HepG2 (cell line): ENCODE data around the gene OSGEPL1. TPM values are rescaled to one million over a fixed set of nuclear protein-coding genes. Genes with fewer than 3 reads are reported as not detected.

Experiments
- CHD4 ChIP-seq: fragments of 200-600 bp; sonication (generic); IDR thresholded peaks from 2 replicates; pipeline ENCODE4 v1.7.0; 2017; ENCODE audit warnings: mild to moderate bottlenecking, low read length, borderline replicate concordance
- GABPA ChIP-seq, 2 experiments: IDR thresholded peaks; 2 replicates each; pipeline ENCODE4 v1.6.1; 2011 to 2016; ENCODE audit warnings: low read depth in 2 of 2, low read length in 1 of 2, missing biosample characterization in 1 of 2, missing genetic modification characterization in 1 of 2
- HDAC1 ChIP-seq: sonication (generic); formaldehyde crosslinking; IDR thresholded peaks from 2 replicates; pipeline ENCODE4 v1.5.1; 2020; ENCODE audit warnings: mild to moderate bottlenecking, missing genetic modification reagents
- IRF2 ChIP-seq: IDR thresholded peaks from 2 replicates; pipeline ENCODE4 v1.6.1; 2018; ENCODE audit warnings: missing genetic modification reagents, missing compliant biosample characterization
- KDM6A ChIP-seq: IDR thresholded peaks from 2 replicates; pipeline ENCODE4 v1.6.1; 2016; ENCODE audit warnings: low read depth
- SMC3 ChIP-seq: IDR thresholded peaks from 2 replicates; pipeline ENCODE4 v1.6.1; 2011; ENCODE audit warnings: low read length, improper control_type of control experiment
- WIZ ChIP-seq: sonication (generic); formaldehyde crosslinking; IDR thresholded peaks from 2 replicates; pipeline ENCODE4 v1.5.1; 2020; ENCODE audit warnings: mild to moderate bottlenecking, missing genetic modification reagents
- ZEB1 ChIP-seq: IDR thresholded peaks from 2 replicates; pipeline ENCODE4 v1.6.1; 2012; ENCODE audit warnings: mild to moderate bottlenecking, low read depth, inconsistent platforms; ENCODE audit not compliant: insufficient replicate concordance
- ZKSCAN1 ChIP-seq: fragments of 150-350 bp; IDR thresholded peaks from 2 replicates; pipeline ENCODE4 v1.6.1; 2014; ENCODE audit warnings: low read length
- ZNF160 ChIP-seq: sonication (generic); formaldehyde crosslinking; IDR thresholded peaks from 2 replicates; pipeline ENCODE4 v1.8.0; 2022; ENCODE audit warnings: mild to moderate bottlenecking, inconsistent platforms, missing genetic modification reagents
- ZNF276 ChIP-seq: sonication (generic); formaldehyde crosslinking; IDR thresholded peaks from 2 replicates; pipeline ENCODE4 v1.4.0; 2020; ENCODE audit warnings: mild to moderate bottlenecking, low read depth, missing genetic modification reagents
- ZNF619 ChIP-seq: sonication (generic); formaldehyde crosslinking; IDR thresholded peaks from 2 replicates; pipeline ENCODE4 v1.4.0; 2020; ENCODE audit warnings: mild to moderate bottlenecking, missing genetic modification reagents
- polyA plus RNA-seq, 8 experiments: library from polyadenylated mRNA; depleted of rRNA in 3 of 8; stranded (reverse) in 7 of 8; unstranded in 1 of 8; fragments of >200 nt; fragmentation: Illumina TruSeq in 4 of 8; extraction: Trizol in 4 of 8; gene quantifications; 2 replicates each; pipeline versions ENCODE4 v1.2.1 to v1.2.3, GENCODE V29; 2011 to 2016; ENCODE audit warnings: low read depth in 4 of 8, missing spikeins in 1 of 8, mixed read lengths in 1 of 8; ENCODE audit not compliant: insufficient read depth in 1 of 8
- total RNA-seq, 5 experiments: library from RNA; depleted of rRNA; stranded (reverse); fragments of >200 nt; fragmentation: Illumina TruSeq; extraction: Trizol; gene quantifications; 2 replicates each; pipeline ENCODE4 v1.2.3, GENCODE V29; 2016; ENCODE audit warnings: low read depth in 1 of 5
- TF ChIP-seq, protein P1 (sequence below): sonication (generic); formaldehyde crosslinking; IDR thresholded peaks from 2 replicates; pipeline ENCODE4 v1.4.0; 2020; ENCODE audit warnings: missing genetic modification reagents
- TF ChIP-seq, protein P2 (sequence below): sonication (generic); formaldehyde crosslinking; IDR thresholded peaks from 2 replicates; pipeline ENCODE4 v1.4.0; 2020; ENCODE audit warnings: missing genetic modification reagents, mild to moderate bottlenecking, borderline replicate concordance
- TF ChIP-seq, protein P3 (sequence below): sonication (generic); formaldehyde crosslinking; IDR thresholded peaks from 2 replicates; pipeline ENCODE4 v1.8.1; 2022; ENCODE audit warnings: low read depth, mild to moderate bottlenecking, missing genetic modification reagents

The OSGEPL1 gene
- total and polyA plus RNA-seq, 2 of the 13 experiments (the other 11 are each of a cell fraction or from before 2014, with no cell fraction given), result 10.2 to 10.8 TPM

GRCh38 chr2:189762551-189763298 is at the start of gene OSGEPL1 (continued):
- TF ChIP-seq ZKSCAN1 (0 out of 2 replicates have a peak, but pooled peaks have one; percentile 20), HDAC1 (CRISPR knock-in tag) (peak; percentile 69; the same call in 1 of the 2 replicates), IRF2 (peak; percentile 85), GABPA (IDR thresholded peaks at IDR 0.05; ENCODE audit: low read depth, low read length) (peak; percentile 91), GABPA (CRISPR knock-in tag; IDR thresholded peaks at IDR 0.05; ENCODE audit: low read depth) (peak; percentile 92), CHD4 (peak; percentile 13; the same call in 1 of the 2 replicates), ZNF160 (peak; percentile 34; the same call in 1 of the 2 replicates), ZNF619 (CRISPR knock-in tag) (peak; percentile 94), ZEB1 (peak; percentile 53), KDM6A (CRISPR knock-in tag) (no peak), ZNF276 (CRISPR knock-in tag) (no peak), SMC3 (no peak), WIZ (peak; percentile 68; the same call in 1 of the 2 replicates)
- TF ChIP-seq, protein P1, sequence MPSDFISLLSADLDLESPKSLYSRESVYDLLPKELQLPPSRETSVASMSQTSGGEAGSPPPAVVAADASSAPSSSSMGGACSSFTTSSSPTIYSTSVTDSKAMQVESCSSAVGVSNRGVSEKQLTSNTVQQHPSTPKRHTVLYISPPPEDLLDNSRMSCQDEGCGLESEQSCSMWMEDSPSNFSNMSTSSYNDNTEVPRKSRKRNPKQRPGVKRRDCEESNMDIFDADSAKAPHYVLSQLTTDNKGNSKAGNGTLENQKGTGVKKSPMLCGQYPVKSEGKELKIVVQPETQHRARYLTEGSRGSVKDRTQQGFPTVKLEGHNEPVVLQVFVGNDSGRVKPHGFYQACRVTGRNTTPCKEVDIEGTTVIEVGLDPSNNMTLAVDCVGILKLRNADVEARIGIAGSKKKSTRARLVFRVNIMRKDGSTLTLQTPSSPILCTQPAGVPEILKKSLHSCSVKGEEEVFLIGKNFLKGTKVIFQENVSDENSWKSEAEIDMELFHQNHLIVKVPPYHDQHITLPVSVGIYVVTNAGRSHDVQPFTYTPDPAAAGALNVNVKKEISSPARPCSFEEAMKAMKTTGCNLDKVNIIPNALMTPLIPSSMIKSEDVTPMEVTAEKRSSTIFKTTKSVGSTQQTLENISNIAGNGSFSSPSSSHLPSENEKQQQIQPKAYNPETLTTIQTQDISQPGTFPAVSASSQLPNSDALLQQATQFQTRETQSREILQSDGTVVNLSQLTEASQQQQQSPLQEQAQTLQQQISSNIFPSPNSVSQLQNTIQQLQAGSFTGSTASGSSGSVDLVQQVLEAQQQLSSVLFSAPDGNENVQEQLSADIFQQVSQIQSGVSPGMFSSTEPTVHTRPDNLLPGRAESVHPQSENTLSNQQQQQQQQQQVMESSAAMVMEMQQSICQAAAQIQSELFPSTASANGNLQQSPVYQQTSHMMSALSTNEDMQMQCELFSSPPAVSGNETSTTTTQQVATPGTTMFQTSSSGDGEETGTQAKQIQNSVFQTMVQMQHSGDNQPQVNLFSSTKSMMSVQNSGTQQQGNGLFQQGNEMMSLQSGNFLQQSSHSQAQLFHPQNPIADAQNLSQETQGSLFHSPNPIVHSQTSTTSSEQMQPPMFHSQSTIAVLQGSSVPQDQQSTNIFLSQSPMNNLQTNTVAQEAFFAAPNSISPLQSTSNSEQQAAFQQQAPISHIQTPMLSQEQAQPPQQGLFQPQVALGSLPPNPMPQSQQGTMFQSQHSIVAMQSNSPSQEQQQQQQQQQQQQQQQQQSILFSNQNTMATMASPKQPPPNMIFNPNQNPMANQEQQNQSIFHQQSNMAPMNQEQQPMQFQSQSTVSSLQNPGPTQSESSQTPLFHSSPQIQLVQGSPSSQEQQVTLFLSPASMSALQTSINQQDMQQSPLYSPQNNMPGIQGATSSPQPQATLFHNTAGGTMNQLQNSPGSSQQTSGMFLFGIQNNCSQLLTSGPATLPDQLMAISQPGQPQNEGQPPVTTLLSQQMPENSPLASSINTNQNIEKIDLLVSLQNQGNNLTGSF (CRISPR knock-in tag), result no peak
- TF ChIP-seq, protein P2, sequence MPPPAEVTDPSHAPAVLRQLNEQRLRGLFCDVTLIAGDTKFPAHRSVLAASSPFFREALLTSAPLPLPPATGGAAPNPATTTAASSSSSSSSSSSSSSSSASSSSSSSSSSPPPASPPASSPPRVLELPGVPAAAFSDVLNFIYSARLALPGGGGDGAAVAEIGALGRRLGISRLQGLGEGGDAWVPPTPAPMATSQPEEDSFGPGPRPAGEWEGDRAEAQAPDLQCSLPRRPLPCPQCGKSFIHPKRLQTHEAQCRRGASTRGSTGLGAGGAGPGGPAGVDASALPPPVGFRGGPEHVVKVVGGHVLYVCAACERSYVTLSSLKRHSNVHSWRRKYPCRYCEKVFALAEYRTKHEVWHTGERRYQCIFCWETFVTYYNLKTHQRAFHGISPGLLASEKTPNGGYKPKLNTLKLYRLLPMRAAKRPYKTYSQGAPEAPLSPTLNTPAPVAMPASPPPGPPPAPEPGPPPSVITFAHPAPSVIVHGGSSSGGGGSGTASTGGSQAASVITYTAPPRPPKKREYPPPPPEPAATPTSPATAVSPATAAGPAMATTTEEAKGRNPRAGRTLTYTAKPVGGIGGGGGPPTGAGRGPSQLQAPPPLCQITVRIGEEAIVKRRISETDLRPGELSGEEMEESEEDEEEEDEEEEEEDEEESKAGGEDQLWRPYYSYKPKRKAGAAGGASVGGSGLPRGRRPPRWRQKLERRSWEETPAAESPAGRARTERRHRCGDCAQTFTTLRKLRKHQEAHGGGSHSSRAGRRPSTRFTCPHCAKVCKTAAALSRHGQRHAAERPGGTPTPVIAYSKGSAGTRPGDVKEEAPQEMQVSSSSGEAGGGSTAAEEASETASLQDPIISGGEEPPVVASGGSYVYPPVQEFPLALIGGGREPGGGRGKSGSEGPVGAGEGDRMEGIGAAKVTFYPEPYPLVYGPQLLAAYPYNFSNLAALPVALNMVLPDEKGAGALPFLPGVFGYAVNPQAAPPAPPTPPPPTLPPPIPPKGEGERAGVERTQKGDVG (CRISPR knock-in tag), result peak; percentile 76; the same call in 1 of the 2 replicates
- TF ChIP-seq, protein P3, sequence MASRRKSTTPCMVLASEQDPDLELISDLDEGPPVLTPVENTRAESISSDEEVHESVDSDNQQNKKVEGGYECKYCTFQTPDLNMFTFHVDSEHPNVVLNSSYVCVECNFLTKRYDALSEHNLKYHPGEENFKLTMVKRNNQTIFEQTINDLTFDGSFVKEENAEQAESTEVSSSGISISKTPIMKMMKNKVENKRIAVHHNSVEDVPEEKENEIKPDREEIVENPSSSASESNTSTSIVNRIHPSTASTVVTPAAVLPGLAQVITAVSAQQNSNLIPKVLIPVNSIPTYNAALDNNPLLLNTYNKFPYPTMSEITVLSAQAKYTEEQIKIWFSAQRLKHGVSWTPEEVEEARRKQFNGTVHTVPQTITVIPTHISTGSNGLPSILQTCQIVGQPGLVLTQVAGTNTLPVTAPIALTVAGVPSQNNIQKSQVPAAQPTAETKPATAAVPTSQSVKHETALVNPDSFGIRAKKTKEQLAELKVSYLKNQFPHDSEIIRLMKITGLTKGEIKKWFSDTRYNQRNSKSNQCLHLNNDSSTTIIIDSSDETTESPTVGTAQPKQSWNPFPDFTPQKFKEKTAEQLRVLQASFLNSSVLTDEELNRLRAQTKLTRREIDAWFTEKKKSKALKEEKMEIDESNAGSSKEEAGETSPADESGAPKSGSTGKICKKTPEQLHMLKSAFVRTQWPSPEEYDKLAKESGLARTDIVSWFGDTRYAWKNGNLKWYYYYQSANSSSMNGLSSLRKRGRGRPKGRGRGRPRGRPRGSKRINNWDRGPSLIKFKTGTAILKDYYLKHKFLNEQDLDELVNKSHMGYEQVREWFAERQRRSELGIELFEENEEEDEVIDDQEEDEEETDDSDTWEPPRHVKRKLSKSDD (CRISPR knock-in tag), result no peak
